Inflammatory macrophage treated with lipopolysaccharide for 4 hours (primary cell): ENCODE results near the gene SRD5A2.

Source experiments
- DNase-seq: peaks from one replicate; pipeline ENCODE4 v3.0.0-alpha.2; 2020

SRD5A2 gene, protein sequence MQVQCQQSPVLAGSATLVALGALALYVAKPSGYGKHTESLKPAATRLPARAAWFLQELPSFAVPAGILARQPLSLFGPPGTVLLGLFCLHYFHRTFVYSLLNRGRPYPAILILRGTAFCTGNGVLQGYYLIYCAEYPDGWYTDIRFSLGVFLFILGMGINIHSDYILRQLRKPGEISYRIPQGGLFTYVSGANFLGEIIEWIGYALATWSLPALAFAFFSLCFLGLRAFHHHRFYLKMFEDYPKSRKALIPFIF

DNA sequence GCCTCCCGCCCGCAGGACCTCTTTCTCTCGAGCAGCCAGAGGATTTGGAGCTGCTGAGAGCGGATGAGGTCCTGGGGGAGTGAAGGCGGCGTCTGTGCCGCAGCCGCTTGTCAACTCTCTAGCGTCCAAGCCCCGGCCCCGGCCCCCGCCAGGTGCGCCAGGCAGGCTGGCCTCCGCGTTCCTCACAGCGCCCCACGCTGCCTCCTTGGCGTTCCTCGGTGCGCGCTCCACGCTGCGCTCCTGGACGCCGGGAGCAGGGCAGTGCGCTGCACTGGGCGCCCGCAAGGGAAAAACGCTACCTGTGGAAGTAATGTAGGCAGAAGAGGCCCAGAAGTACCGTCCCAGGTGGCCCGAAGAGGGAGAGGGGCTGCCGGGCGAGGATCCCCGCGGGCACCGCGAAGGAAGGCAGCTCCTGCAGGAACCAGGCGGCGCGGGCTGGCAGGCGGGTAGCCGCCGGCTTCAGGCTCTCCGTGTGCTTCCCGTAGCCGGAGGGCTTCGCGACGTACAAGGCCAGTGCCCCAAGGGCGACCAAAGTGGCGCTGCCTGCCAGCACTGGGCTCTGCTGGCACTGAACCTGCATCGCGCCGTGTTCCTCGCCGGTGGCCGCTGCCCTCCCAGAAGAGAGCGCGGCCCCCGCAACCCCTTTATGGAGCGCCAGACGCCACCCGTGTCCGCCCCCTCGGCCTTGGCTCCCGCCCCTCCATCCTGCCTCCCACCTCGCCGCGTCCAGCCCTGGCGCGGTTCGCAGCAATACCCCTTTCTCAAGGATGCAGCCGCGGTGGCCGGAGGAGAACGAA lies at the start of gene SRD5A2:
Gene SRD5A2, minus strand, starts transcription at position 618 of the 797 bp plus-strand sequence. Its CDS starts 38 bp downstream, at position 580.
- no peak for DNase-seq

DNA sequence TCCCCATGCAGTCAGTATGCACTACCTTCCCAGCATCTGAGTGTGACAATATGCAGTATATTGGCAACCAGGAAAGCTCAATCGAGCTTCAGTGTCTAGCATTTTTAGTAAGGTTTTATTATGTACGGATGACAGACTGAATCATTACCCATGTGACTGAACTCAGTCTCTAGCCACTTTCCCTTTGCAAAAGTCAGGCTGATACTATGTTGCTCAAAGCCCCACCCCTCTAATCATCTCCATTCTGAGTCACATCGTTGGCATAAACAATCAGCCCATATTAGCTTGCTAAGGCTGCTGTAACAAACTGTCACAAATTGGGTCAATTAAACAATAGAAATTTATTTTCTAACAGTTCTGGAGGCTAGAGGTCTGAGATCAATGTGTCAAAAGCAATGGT lies 25.8 kb upstream of the SRD5A2 start:
- no peak for DNase-seq

GRCh38 chr2:31598694-31599093 lies 18.0 kb upstream of the SRD5A2 start:
- DNase-seq: no peak

GRCh38 chr2:31586230-31586629 lies 5.5 kb upstream of the SRD5A2 start:
- no peak for DNase-seq

GRCh38 chr2:31581124-31581795 lies 522 bp upstream of the SRD5A2 start:
- no peak for DNase-seq

DNA sequence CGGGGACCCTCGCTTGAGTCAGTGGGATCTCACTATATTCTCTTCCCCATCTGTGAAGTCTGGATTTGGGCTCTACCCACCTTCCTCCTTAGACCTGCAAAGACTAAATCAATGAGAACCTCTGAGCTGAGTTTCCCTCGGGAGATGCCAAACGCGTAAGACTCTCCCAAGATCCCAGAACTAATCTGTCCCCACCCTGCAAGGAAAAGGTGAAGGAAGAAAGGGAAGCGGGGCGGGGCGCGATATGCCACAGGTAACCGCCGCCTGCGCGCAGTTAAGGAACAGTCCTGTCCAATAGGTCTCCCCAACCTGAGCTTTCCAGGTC lies 780 bp downstream of the SRD5A2 start:
- no peak for DNase-seq

- DNase-seq: no peak
These were observed 2.4 kb downstream of the SRD5A2 start for GRCh38 chr2:31578316-31578715.

- DNase-seq: no peak
These were observed 3.6 kb downstream of the SRD5A2 start for GRCh38 chr2:31577143-31577542.

- DNase-seq: no peak
These were observed 12.0 kb downstream of the SRD5A2 start for GRCh38 chr2:31568585-31569201.

- no peak for DNase-seq
These were observed 13.1 kb downstream of the SRD5A2 start for GRCh38 chr2:31567679-31568078.

DNA sequence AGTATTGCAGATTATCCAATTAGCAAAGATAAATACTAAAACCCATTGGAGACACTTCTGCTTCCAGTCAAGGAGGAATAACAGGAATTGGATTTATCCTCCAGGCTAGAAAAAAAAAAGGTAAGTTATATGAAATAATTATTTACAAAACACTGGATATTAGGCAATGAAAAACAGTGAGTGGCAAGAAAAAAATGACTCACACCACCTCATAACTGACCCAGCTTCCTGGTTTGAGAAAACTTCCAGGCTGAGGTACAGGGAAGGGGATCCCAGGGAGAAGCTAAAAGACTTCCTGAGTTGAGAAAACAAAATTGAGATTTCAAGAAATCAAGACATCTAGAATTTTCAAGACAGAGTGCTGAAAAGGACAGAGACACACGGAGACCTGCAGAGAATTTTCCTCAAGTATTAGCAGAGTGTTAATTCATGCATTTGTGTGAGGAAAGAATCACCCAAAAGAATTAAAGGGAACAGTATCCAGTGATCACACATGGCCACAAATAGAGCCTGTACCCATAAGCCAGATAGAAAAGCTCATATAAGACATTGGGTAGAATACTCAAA lies 17.4 kb downstream of the SRD5A2 start:
- DNase-seq: no peak

DNA sequence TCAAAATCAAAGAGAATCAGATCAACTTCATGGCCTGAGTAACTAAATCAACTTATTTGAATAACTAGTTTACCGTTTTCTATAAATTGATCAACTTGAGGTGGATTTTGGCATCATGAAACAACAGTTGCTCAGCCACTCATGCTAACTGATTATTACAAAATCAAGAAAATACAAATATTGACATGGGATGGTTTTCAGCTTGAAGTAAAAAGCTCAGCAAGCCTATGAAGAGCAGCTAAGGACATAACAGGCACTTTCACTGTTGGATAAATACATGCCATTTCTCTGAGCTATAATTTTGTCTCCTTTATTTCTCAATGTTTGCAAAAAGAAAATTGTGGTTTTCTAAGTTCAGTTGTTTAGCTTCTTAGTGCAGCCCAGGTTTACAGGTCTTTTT lies 18.9 kb downstream of the SRD5A2 start:
- no peak for DNase-seq

GRCh38 chr2:31558401-31559295 lies 22.1 kb downstream of the SRD5A2 start:
- no peak for DNase-seq

DNA sequence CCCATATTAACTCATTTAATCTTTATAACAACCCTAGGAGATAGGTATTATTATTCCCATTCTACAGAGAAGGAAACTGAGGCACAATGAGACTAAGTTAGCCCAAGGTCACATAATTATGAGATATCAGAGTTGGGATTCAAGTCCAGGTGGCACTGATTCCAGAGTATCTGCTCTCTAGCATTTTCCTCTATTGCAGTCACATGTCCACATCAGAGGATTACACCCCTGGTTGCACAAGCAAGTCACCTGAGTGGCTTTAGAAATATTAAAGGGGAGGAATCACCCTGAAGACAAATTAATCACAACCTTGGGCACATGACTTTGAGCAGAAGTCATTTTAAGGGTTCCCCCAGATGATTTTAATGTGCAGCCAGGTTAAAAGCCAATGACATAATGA lies 23.8 kb downstream of the SRD5A2 start:
- DNase-seq: no peak

DNA sequence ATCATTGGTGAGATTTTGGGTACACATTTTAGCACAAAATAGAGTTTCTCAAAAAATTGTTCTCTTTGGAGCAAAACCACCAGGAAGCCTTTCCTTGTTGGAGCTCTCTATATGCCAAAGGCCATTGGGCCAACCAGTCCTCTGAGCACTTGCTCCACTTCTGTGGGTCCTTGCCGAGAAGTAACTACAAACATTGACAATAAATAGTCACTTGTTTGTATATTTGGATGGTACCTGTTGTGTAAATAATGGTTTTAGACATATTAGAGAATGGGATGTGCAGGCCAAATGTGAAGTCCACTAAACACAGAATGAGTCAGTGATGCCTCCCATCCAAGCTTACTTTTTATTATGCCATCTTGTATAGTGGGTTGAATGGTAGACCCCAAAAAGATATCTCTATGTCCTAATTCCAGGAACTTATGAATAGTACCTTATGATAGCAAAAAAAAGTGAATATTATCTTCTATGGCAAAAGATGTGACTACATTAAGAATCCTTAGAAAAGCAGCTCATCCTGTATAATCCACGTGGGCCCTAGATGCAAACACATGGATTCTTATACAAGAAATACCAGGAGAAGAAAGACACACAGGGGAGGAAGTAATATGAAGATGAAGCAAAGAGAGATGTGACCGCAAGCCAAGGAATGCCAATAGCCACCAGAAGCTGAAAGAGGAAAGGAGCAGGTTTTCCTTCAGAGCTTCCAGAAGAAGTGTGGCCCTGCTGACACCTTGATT lies 24.6 kb downstream of the SRD5A2 start:
- DNase-seq: no peak

- no peak for DNase-seq
These were observed 27.4 kb downstream of the SRD5A2 start for GRCh38 chr2:31553362-31553761.

- no peak for DNase-seq
These were observed 33.3 kb downstream of the SRD5A2 start for GRCh38 chr2:31547485-31547884.

GRCh38 chr2:31541853-31542252 lies 38.9 kb downstream of the SRD5A2 start:
- DNase-seq: no peak

DNA sequence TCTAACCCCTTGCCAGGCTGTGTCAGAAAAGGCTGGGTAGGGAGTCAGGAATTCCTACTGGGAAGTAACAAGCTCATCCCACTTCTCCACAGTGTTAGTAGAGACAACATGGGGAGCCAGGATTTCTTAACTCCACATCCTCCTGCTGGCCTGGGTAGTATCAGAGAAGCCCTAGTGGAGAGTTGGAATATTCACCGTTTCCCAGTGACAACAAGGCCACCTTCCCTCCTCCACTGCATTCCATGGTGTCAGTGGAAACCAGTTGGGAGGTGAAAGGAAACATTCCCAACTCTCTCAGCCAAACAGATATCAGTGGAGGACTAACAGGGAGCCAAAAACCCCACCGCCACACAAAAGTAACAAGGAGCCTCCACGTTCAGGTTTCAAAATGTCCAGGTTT lies 41.2 kb downstream of the SRD5A2 start:
- no peak for DNase-seq

- DNase-seq: no peak
These were observed 45.0 kb downstream of the SRD5A2 start for GRCh38 chr2:31535768-31536167.

GRCh38 chr2:31534636-31535035 lies 46.1 kb downstream of the SRD5A2 start:
- no peak for DNase-seq

DNA sequence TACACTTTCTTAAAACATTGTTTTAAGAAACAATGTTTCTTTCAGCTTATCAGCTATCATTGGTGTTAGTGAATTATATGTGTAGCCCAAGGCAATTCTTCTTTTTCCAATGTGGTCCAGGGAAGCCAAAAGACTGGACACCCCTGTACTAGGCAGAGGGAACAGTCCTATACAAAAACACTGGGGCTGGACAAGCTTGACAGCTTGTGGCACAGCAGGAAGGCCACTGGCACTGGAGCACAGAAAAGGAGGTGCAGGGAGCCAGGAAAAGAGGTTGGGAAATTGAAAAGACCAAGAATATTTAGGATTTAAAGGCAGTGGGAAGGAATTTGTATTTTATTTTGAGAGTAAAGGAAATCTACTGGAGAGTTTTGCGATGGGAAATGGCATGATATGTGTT lies 47.7 kb downstream of the SRD5A2 start:
- DNase-seq: no peak
